ENCODE results near the gene LYSET.

The LYSET gene

GRCh38 chr14:93201155-93201704 lies 16.1 kb downstream of the LYSET start:
- Histone ChIP-seq H3K9me3 (ENCODE audit: insufficient read depth, low read depth, low read length) (no peaks in the 10 kb centered on the region), H3K27ac (ENCODE audit: low read depth, low read length) (no peak overlapping the region), H3K4me3 (ENCODE audit: low read length) (no peak overlapping the region), H3K36me3 (ENCODE audit: insufficient read depth, low read length) (0 out of 2 replicates have a peak, but pooled peaks cover 2% of the 10 kb centered on the region), H3K4me1 (ENCODE audit: insufficient read depth, low read length) (no peaks in the 10 kb centered on the region), H3K27me3 (ENCODE audit: insufficient read depth, low read length) (no peaks in the 10 kb centered on the region), H3K9ac (ENCODE audit: low read depth, low read length) (no peak overlapping the region)
- WGBS, result 96% methylated on average over 6 of the region's 7 CpGs

GRCh38 chr14:93206793-93207467 lies 21.8 kb downstream of the LYSET start, which contains the start of the genes GON7 and UBR7:
Gene GON7 (minus strand): TSS chr14:93207065. CDS start chr14:93207037, 28 bp downstream.
Gene UBR7 (plus strand): TSS chr14:93207256. CDS start chr14:93207292, 36 bp downstream.
- peak within 1 kb of the TSS; percentile 75 for H3K4me3 ChIP-seq (ENCODE audit: low read length)
- peaks cover 14% of the 10 kb centered on the region for H3K36me3 ChIP-seq (ENCODE audit: insufficient read depth, low read length)
- WGBS, result under 1% methylated on average over 65 of the region's 65 CpGs
- H3K27ac ChIP-seq (ENCODE audit: low read depth, low read length), result peak within 1 kb of the TSS; percentile 56; the same call in 1 of the 2 replicates
- no peaks in the 10 kb centered on the region for H3K9me3 ChIP-seq (ENCODE audit: insufficient read depth, low read depth, low read length)
- no peaks in the 10 kb centered on the region for H3K27me3 ChIP-seq (ENCODE audit: insufficient read depth, low read length)
- H3K4me1 ChIP-seq (ENCODE audit: insufficient read depth, low read length), result 0 out of 2 replicates have a peak, but pooled peaks cover 7% of the 10 kb centered on the region
- H3K9ac ChIP-seq (ENCODE audit: low read depth, low read length), result peak within 1 kb of the TSS; percentile 79

- H3K27ac ChIP-seq (ENCODE audit: low read depth, low read length), result peak overlapping the region; percentile 50; the same call in 1 of the 2 replicates
- no peaks in the 10 kb centered on the region for H3K9me3 ChIP-seq (ENCODE audit: insufficient read depth, low read depth, low read length)
- no peaks in the 10 kb centered on the region for H3K27me3 ChIP-seq (ENCODE audit: insufficient read depth, low read length)
- H3K9ac ChIP-seq (ENCODE audit: low read depth, low read length), result peak overlapping the region; percentile 74
- H3K4me3 ChIP-seq (ENCODE audit: low read length), result peak overlapping the region; percentile 75
- under 1% methylated on average over 23 of the region's 23 CpGs for WGBS
- H3K36me3 ChIP-seq (ENCODE audit: insufficient read depth, low read length), result peaks cover 22% of the 10 kb centered on the region
- 0 out of 2 replicates have a peak, but pooled peaks cover 7% of the 10 kb centered on the region for H3K4me1 ChIP-seq (ENCODE audit: insufficient read depth, low read length)
These were observed 22.6 kb downstream of the LYSET start for GRCh38 chr14:93207468-93208308.

- Histone ChIP-seq H3K4me1 (ENCODE audit: insufficient read depth, low read length) (0 out of 2 replicates have a peak, but pooled peaks cover 7% of the 10 kb centered on the region), H3K27me3 (ENCODE audit: insufficient read depth, low read length) (no peaks in the 10 kb centered on the region), H3K27ac (ENCODE audit: low read depth, low read length) (no peak overlapping the region), H3K4me3 (ENCODE audit: low read length) (no peak overlapping the region), H3K9ac (ENCODE audit: low read depth, low read length) (no peak overlapping the region), H3K36me3 (ENCODE audit: insufficient read depth, low read length) (peaks cover 59% of the 10 kb centered on the region), H3K9me3 (ENCODE audit: insufficient read depth, low read depth, low read length) (no peaks in the 10 kb centered on the region)
- WGBS, result 91% methylated on average over 3 of the region's 3 CpGs
These were observed 27.3 kb downstream of the LYSET start for GRCh38 chr14:93212432-93212831.

GRCh38 chr14:93214598-93214997 lies 29.5 kb downstream of the LYSET start:
- H3K27me3 ChIP-seq (ENCODE audit: insufficient read depth, low read length), result no peaks in the 10 kb centered on the region
- no peak overlapping the region for H3K9ac ChIP-seq (ENCODE audit: low read depth, low read length)
- no peak overlapping the region for H3K27ac ChIP-seq (ENCODE audit: low read depth, low read length)
- no peaks in the 10 kb centered on the region for H3K9me3 ChIP-seq (ENCODE audit: insufficient read depth, low read depth, low read length)
- H3K36me3 ChIP-seq (ENCODE audit: insufficient read depth, low read length), result peaks cover 75% of the 10 kb centered on the region
- H3K4me3 ChIP-seq (ENCODE audit: low read length), result no peak overlapping the region
- H3K4me1 ChIP-seq (ENCODE audit: insufficient read depth, low read length), result no peaks in the 10 kb centered on the region
- WGBS, result 100% methylated on average over 2 of the region's 2 CpGs

GRCh38 chr14:93219103-93219726 lies 34.1 kb downstream of the LYSET start:
- Histone ChIP-seq H3K9me3 (ENCODE audit: insufficient read depth, low read depth, low read length) (no peaks in the 10 kb centered on the region), H3K36me3 (ENCODE audit: insufficient read depth, low read length) (peaks cover 83% of the 10 kb centered on the region), H3K27ac (ENCODE audit: low read depth, low read length) (no peak overlapping the region), H3K4me1 (ENCODE audit: insufficient read depth, low read length) (no peaks in the 10 kb centered on the region), H3K9ac (ENCODE audit: low read depth, low read length) (no peak overlapping the region), H3K27me3 (ENCODE audit: insufficient read depth, low read length) (no peaks in the 10 kb centered on the region), H3K4me3 (ENCODE audit: low read length) (no peak overlapping the region)
- 91% methylated on average over 3 of the region's 3 CpGs for WGBS

GRCh38 chr14:93220509-93220908 lies 35.4 kb downstream of the LYSET start:
- no peaks in the 10 kb centered on the region for H3K4me1 ChIP-seq (ENCODE audit: insufficient read depth, low read length)
- no peak overlapping the region for H3K4me3 ChIP-seq (ENCODE audit: low read length)
- no peaks in the 10 kb centered on the region for H3K27me3 ChIP-seq (ENCODE audit: insufficient read depth, low read length)
- no peak overlapping the region for H3K9ac ChIP-seq (ENCODE audit: low read depth, low read length)
- H3K9me3 ChIP-seq (ENCODE audit: insufficient read depth, low read depth, low read length), result no peaks in the 10 kb centered on the region
- H3K27ac ChIP-seq (ENCODE audit: low read depth, low read length), result no peak overlapping the region
- H3K36me3 ChIP-seq (ENCODE audit: insufficient read depth, low read length), result peaks cover 78% of the 10 kb centered on the region

- no peaks in the 10 kb centered on the region for H3K4me1 ChIP-seq (ENCODE audit: insufficient read depth, low read length)
- H3K9me3 ChIP-seq (ENCODE audit: insufficient read depth, low read depth, low read length), result no peaks in the 10 kb centered on the region
- WGBS, result 96% methylated on average over 27 of the region's 27 CpGs
- H3K27me3 ChIP-seq (ENCODE audit: insufficient read depth, low read length), result no peaks in the 10 kb centered on the region
- H3K36me3 ChIP-seq (ENCODE audit: insufficient read depth, low read length), result peaks cover 80% of the 10 kb centered on the region
- H3K9ac ChIP-seq (ENCODE audit: low read depth, low read length), result no peak overlapping the region
- no peak overlapping the region for H3K4me3 ChIP-seq (ENCODE audit: low read length)
- H3K27ac ChIP-seq (ENCODE audit: low read depth, low read length), result no peak overlapping the region
These were observed 38.4 kb downstream of the LYSET start for GRCh38 chr14:93223565-93223964.

- H3K36me3 ChIP-seq (ENCODE audit: insufficient read depth, low read length), result peaks cover 44% of the 10 kb centered on the region
- no peaks in the 10 kb centered on the region for H3K4me1 ChIP-seq (ENCODE audit: insufficient read depth, low read length)
- H3K27ac ChIP-seq (ENCODE audit: low read depth, low read length), result no peak overlapping the region
- no peaks in the 10 kb centered on the region for H3K9me3 ChIP-seq (ENCODE audit: insufficient read depth, low read depth, low read length)
- no peak overlapping the region for H3K4me3 ChIP-seq (ENCODE audit: low read length)
- H3K9ac ChIP-seq (ENCODE audit: low read depth, low read length), result no peak overlapping the region
- 96% methylated on average over 8 of the region's 8 CpGs for WGBS
- no peaks in the 10 kb centered on the region for H3K27me3 ChIP-seq (ENCODE audit: insufficient read depth, low read length)
These were observed 43.4 kb downstream of the LYSET start for GRCh38 chr14:93228550-93228949.

GRCh38 chr14:93230539-93230938 lies 45.4 kb downstream of the LYSET start:
- Histone ChIP-seq H3K4me3 (ENCODE audit: low read length) (no peak overlapping the region), H3K27ac (ENCODE audit: low read depth, low read length) (no peak overlapping the region), H3K4me1 (ENCODE audit: insufficient read depth, low read length) (no peaks in the 10 kb centered on the region)

More at GRCh38 chr14:93230539-93230938, 45.4 kb downstream of the LYSET start:
- Histone ChIP-seq H3K9ac (ENCODE audit: low read depth, low read length) (no peak overlapping the region), H3K36me3 (ENCODE audit: insufficient read depth, low read length) (peaks cover 31% of the 10 kb centered on the region), H3K27me3 (ENCODE audit: insufficient read depth, low read length) (no peaks in the 10 kb centered on the region), H3K9me3 (ENCODE audit: insufficient read depth, low read depth, low read length) (no peaks in the 10 kb centered on the region)
- 94% methylated on average over 16 of the region's 16 CpGs for WGBS
